ENCODE measurements around the gene ZNF853. TPM values are rescaled to one million over a fixed set of nuclear protein-coding genes. Genes with fewer than 3 reads are reported as not detected.
A peak's percentile ranks its signal among the peaks of the same experiment; 100 is the strongest.

Gene ZNF853
- total RNA-seq, 2 donors from 2014 or later, result 13.3 to 25.2 TPM

DNA sequence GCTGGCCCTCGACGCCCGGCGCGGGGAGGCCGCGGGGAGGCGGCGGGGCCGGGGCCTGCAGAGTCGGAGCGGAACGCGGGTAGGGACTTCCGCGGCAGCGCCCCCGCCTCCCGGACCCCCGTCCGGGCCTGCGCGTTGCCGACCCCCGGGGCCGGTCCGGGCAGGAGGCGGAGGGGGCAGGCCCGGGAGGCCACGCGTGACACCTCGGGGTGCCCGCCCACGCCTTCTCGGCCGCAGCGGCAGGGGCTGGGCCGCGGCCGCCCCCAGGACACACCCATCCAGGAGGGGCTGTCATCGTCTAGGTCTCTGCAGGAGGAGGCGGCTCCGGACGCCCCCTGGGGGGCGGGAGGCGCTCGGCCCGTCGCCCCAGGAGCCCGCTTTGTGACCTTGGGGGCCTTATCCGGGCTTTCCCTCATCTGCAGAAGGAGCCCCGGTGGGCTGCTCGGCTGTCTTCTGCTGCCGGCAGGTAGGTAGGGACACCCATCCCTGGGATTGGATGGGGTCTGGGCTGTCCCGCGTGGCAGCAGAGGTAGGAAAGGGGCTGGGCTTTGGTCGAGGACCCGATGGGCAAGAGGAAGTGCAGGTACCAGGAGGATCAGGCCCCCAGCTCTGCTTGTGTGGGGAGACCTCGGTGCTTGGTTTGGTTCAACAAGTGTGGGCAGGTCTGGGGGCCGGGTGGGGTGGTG, 22.3 kb downstream of the ZNF853 start:
- peak overlapping the region; percentile 37 to 46 for H3K27ac ChIP-seq
- H3K4me1 ChIP-seq, result peaks cover 0 to 21% of the 10 kb centered on the region in 2 donors
- peaks cover 17% of the 10 kb centered on the region for H3K36me3 ChIP-seq
- DNase-seq (ENCODE audit: low spot score), result no peak
- TF ChIP-seq, protein P1, sequence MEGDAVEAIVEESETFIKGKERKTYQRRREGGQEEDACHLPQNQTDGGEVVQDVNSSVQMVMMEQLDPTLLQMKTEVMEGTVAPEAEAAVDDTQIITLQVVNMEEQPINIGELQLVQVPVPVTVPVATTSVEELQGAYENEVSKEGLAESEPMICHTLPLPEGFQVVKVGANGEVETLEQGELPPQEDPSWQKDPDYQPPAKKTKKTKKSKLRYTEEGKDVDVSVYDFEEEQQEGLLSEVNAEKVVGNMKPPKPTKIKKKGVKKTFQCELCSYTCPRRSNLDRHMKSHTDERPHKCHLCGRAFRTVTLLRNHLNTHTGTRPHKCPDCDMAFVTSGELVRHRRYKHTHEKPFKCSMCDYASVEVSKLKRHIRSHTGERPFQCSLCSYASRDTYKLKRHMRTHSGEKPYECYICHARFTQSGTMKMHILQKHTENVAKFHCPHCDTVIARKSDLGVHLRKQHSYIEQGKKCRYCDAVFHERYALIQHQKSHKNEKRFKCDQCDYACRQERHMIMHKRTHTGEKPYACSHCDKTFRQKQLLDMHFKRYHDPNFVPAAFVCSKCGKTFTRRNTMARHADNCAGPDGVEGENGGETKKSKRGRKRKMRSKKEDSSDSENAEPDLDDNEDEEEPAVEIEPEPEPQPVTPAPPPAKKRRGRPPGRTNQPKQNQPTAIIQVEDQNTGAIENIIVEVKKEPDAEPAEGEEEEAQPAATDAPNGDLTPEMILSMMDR (IDR thresholded peaks at IDR 0.05), result peak in 1 of 2 donors; percentile 30
- no peaks in the 10 kb centered on the region for H3K27me3 ChIP-seq
- H3K4me3 ChIP-seq, result peak overlapping the region; percentile 73 to 91
- H3K9me3 ChIP-seq, result no peaks in the 10 kb centered on the region

DNA sequence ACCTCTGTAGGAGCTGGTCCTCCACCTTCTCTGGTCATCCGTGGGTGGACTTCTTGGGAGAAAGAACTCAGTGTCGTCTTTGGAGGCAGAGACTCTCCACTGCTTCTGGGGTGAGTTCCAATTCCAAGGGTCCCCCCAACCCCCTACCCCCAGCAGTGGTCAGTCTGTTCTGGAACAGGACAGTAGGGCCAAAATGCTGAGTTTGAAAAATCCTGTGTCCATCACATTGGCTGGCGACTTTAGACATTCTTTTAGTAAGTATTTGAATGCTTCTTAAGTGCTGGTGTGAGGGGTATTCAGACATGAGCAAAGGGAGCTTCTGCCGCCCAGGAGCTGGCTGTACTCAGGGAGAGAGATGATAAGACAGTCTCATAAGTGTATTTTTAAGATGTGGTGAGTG, 23.6 kb downstream of the ZNF853 start:
- H3K4me3 ChIP-seq, result no peak overlapping the region
- H3K27ac ChIP-seq, result no peak overlapping the region
- no peaks in the 10 kb centered on the region for H3K9me3 ChIP-seq
- no peak for DNase-seq (ENCODE audit: low spot score)
- H3K36me3 ChIP-seq, result peaks cover 30% of the 10 kb centered on the region
- TF ChIP-seq, protein P1 (IDR thresholded peaks at IDR 0.05), result no peak
- no peaks in the 10 kb centered on the region for H3K27me3 ChIP-seq
- H3K4me1 ChIP-seq, result peaks cover 0 to 21% of the 10 kb centered on the region in 2 donors

DNA sequence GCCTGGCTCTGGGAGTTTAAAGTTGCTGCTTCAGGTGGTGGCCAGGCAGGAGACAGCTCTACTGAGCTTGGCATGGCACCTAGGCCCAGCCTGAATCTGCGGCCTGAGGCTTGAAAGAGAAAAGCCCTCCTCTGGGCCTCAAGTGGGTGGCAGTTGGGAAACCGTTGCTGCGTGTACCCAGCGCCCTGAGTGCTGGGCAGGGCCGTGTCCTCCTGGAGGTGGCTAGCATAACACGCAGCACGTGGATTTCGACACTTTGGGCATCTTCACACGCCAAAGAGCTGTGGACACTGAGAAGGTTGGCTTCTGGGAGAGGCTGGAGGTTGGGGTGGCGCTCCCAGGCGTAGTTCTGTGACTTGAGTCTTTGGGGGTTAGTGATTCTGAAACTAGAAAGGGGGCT, 24.2 kb downstream of the ZNF853 start:
- no peak for DNase-seq (ENCODE audit: low spot score)
- Histone ChIP-seq H3K27me3 (no peaks in the 10 kb centered on the region), H3K4me1 (peaks cover 0 to 21% of the 10 kb centered on the region in 2 donors), H3K27ac (no peak overlapping the region), H3K9me3 (no peaks in the 10 kb centered on the region), H3K36me3 (peaks cover 36% of the 10 kb centered on the region), H3K4me3 (no peak overlapping the region)
- TF ChIP-seq, protein P1 (IDR thresholded peaks at IDR 0.05), result no peak

DNA sequence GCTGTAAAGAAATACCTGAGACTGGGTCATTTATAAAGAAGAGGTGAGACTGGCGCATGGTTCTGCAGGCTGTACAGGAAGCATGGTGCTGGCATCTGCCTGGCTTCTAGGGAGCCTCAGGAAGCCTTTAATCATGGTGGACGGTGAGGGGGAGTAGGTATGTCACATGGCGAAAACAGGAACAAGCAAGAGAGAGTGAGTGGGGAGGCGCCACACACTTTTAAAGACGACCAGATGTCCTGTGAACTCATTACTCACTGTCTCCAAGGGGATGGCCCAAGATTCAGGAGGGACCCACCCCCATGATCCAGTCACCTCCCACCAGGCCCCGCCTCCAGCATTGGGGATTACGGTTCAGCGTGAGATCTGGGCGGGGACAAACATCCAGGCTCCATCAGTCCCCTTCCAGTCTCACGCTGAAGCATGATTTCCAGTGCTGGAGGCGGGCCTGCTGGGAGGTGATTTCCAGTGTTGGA, 24.9 kb downstream of the ZNF853 start:
- no peak overlapping the region for H3K4me3 ChIP-seq
- no peak overlapping the region for H3K27ac ChIP-seq
- no peaks in the 10 kb centered on the region for H3K9me3 ChIP-seq
- no peaks in the 10 kb centered on the region for H3K27me3 ChIP-seq
- DNase-seq (ENCODE audit: low spot score), result no peak
- H3K36me3 ChIP-seq, result peaks cover 43% of the 10 kb centered on the region
- TF ChIP-seq, protein P1 (IDR thresholded peaks at IDR 0.05), result no peak
- H3K4me1 ChIP-seq, result peaks cover 0 to 21% of the 10 kb centered on the region in 2 donors

DNA sequence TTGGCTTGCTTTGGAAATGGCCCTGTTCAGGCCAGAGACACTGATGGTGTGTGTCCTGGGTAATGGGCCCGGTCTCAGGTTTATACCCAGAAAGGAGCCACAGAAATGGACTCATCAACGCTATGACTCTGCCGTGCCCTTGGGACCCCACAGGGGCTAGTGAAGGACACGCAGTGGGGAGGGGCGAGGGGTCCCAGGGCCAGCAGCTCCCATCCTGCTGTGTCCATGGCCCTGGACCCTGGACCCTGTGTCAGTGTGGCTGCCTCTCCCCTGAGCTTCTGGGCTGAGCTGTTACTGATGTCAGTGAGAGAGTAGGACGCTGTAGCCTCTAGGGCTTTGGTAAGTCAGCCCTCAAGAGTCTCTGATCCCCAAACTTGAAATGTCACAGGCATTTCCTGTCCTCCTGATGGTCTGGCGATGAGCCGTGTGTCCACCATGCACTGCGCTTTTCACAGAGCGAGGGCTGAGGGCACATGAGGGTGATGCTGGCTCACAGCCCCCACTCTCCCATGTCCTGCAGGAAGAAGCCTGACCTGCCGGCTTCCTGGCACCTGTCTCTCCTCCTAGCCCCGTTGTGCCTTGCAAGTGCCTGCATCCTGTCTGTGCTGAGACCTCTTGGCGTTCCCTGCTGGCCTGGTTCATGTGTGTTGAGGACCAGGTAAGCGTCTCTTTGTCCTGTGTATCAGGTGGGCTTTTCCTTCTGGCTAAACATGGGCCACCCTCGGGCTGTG, 26.1 kb downstream of the ZNF853 start:
- Histone ChIP-seq H3K27me3 (no peaks in the 10 kb centered on the region), H3K9me3 (no peaks in the 10 kb centered on the region), H3K27ac (no peak overlapping the region), H3K36me3 (peaks cover 51% of the 10 kb centered on the region), H3K4me3 (no peak overlapping the region), H3K4me1 (peaks cover 0 to 17% of the 10 kb centered on the region in 2 donors)
- TF ChIP-seq, protein P1 (IDR thresholded peaks at IDR 0.05), result no peak
- no peak for DNase-seq (ENCODE audit: low spot score)

Measured in right atrium auricular region (tissue), 2 donors.